Liver (tissue), 5 donors: ENCODE results near the gene INTS6. TPM values are rescaled to one million over a fixed set of nuclear protein-coding genes. Genes with fewer than 3 reads are reported as not detected.

Experiments
- polyA plus RNA-seq, 2 donors: library from polyadenylated mRNA; stranded (reverse) in 1 of 2; unstranded in 1 of 2; fragments of 200-250 nt in 1 of 2; fragments of >200 nt in 1 of 2; fragmentation: Nextera tagmentation in 1 of 2; extraction: Ambion mirVana in 1 of 2; gene quantifications; one replicate each; pipeline versions ENCODE4 v1.2.1 to v1.2.3, GENCODE V29; 2013 to 2015
- small RNA-seq: library from RNA; depleted of rRNA; stranded (forward); fragments of <200 nt; gene quantifications from one replicate; pipeline ENCODE3, GENCODE V24; 2014
- total RNA-seq, 2 donors: library from RNA; depleted of rRNA; stranded (reverse); fragments of >200 nt; gene quantifications; one replicate each; pipeline ENCODE4 v1.2.3, GENCODE V29; 2014
- donor health status: healthy.
- donor health status: healthy.
- donor health status: healthy.

INTS6 gene
- total and polyA plus RNA-seq, 4 donors, result 11.4 to 61.4 (median 18.8) TPM

Small RNA genes within 50 kb of the gene (small RNA-seq; reads per million reads assigned to genes)
- gene MIR5693 (not detected), gene RN7SL320P (not detected), gene SNRPGP11 (not detected)

Other genes starting within 250 kb of the INTS6 start
- gene FAM124A, start 230.6 kb downstream of the INTS6 start, total RNA-seq, result under 1 TPM; 0.51 to 0.92 TPM
- under 1 TPM; 0.33 to 0.40 TPM for gene FAM124A, start 230.6 kb downstream of the INTS6 start, polyA plus RNA-seq
- not detected for gene SERPINE3, start 113.3 kb downstream of the INTS6 start, total RNA-seq
- under 1 TPM in 1 of 2 donors, not detected in 1; 0.63 TPM for gene SERPINE3, start 113.3 kb downstream of the INTS6 start, polyA plus RNA-seq
- gene WDFY2, start 131.4 kb upstream of the INTS6 start, total RNA-seq, result 10 to 100 TPM in 1 of 2 donors, 1 to 10 TPM in 1; 5.1 to 10.5 TPM
- 1 to 10 TPM; 3.4 to 6.4 TPM for gene WDFY2, start 131.4 kb upstream of the INTS6 start, polyA plus RNA-seq